ENCODE data around the gene RYR2. TPM values are rescaled to one million over a fixed set of nuclear protein-coding genes. Genes with fewer than 3 reads are reported as not detected.

Gene RYR2
- total RNA-seq, 4 donors from 2014 or later: 0.13 to 2.5 (median 0.88) TPM

- no peaks in the 10 kb centered on the region for H3K36me3 ChIP-seq
- no peaks in the 10 kb centered on the region for H3K4me1 ChIP-seq
- TF ChIP-seq CTCF (IDR thresholded peaks at IDR 0.05) (no peak), POLR2A (IDR thresholded peaks at IDR 0.05) (no peak)
- no peak for DNase-seq
- no peak overlapping the region for H3K27ac ChIP-seq
- H3K4me3 ChIP-seq: no peak overlapping the region
- H3K27me3 ChIP-seq: no peaks in the 10 kb centered on the region
- no peaks in the 10 kb centered on the region for H3K9me3 ChIP-seq
These were observed 29.8 kb downstream of the RYR2 start for GRCh38 chr1:237071641-237072420.

- no peaks in the 10 kb centered on the region for H3K27me3 ChIP-seq
- no peak overlapping the region for H3K27ac ChIP-seq
- no peaks in the 10 kb centered on the region for H3K36me3 ChIP-seq
- H3K4me3 ChIP-seq: no peak overlapping the region
- H3K4me1 ChIP-seq: no peaks in the 10 kb centered on the region
- TF ChIP-seq POLR2A (IDR thresholded peaks at IDR 0.05) (no peak), CTCF (IDR thresholded peaks at IDR 0.05) (no peak)
- no peaks in the 10 kb centered on the region for H3K9me3 ChIP-seq
- no peak for DNase-seq
These were observed 32.6 kb downstream of the RYR2 start for GRCh38 chr1:237074371-237075117.

- no peak overlapping the region for H3K27ac ChIP-seq
- no peak for TF ChIP-seq CTCF (IDR thresholded peaks at IDR 0.05)
- TF ChIP-seq POLR2A (IDR thresholded peaks at IDR 0.05): no peak
These were observed 42.5 kb downstream of the RYR2 start for GRCh38 chr1:237084341-237085077.

GRCh38 chr1:237091691-237092090 lies 49.7 kb downstream of the RYR2 start:
- TF ChIP-seq POLR2A (IDR thresholded peaks at IDR 0.05): no peak
- TF ChIP-seq CTCF (IDR thresholded peaks at IDR 0.05): no peak
- no peak for DNase-seq
- Histone ChIP-seq H3K4me3 (no peak overlapping the region), H3K27ac (no peak overlapping the region), H3K9me3 (no peaks in the 10 kb centered on the region), H3K36me3 (no peaks in the 10 kb centered on the region), H3K4me1 (no peaks in the 10 kb centered on the region), H3K27me3 (no peaks in the 10 kb centered on the region)

More at GRCh38 chr1:237084341-237085077, 42.5 kb downstream of the RYR2 start:
- no peaks in the 10 kb centered on the region for H3K9me3 ChIP-seq
- no peaks in the 10 kb centered on the region for H3K36me3 ChIP-seq
- no peaks in the 10 kb centered on the region for H3K27me3 ChIP-seq
- DNase-seq: no peak
- H3K4me3 ChIP-seq: no peak overlapping the region
- no peaks in the 10 kb centered on the region for H3K4me1 ChIP-seq

GRCh38 chr1:237093691-237094090 lies 51.7 kb downstream of the RYR2 start:
- H3K27me3 ChIP-seq: no peaks in the 10 kb centered on the region
- no peak for DNase-seq

More at GRCh38 chr1:237093691-237094090, 51.7 kb downstream of the RYR2 start:
- Histone ChIP-seq H3K27ac (no peak overlapping the region), H3K4me3 (no peak overlapping the region), H3K4me1 (no peaks in the 10 kb centered on the region), H3K9me3 (no peaks in the 10 kb centered on the region), H3K36me3 (no peaks in the 10 kb centered on the region)
- TF ChIP-seq CTCF (IDR thresholded peaks at IDR 0.05) (no peak), POLR2A (IDR thresholded peaks at IDR 0.05) (no peak)
